ENCODE measurements around the gene ADGRL4. TPM values are rescaled to one million over a fixed set of nuclear protein-coding genes. Genes with fewer than 3 reads are reported as not detected.

The ADGRL4 gene
- total RNA-seq, 1 experiment from 2014 or later, result not detected

GRCh38 chr1:79052829-79053449 lies 46.4 kb upstream of the ADGRL4 start:
- no peak for TF ChIP-seq POLR2AphosphoS5 (IDR thresholded peaks at IDR 0.05; ENCODE audit: low read depth, low read length)
- no peak for TF ChIP-seq TCF7L2 (IDR thresholded peaks at IDR 0.05; ENCODE audit: low read depth, low read length)
- no peak for TF ChIP-seq CTCF (IDR thresholded peaks at IDR 0.05)
- no peak for TF ChIP-seq REST (IDR thresholded peaks at IDR 0.05; ENCODE audit: insufficient read depth in 1 of 2, low read depth in 2 of 2, low read length in 1 of 2)
- TF ChIP-seq SIN3A (IDR thresholded peaks at IDR 0.05; ENCODE audit: borderline replicate concordance, insufficient read depth, low read depth, low read length), result no peak
- Histone ChIP-seq H3K4me1 (ENCODE audit: control insufficient read depth, insufficient read depth, low read length) (no peaks in the 10 kb centered on the region; the same call in 1 of the 2 replicates), H3K27me3 (ENCODE audit: control insufficient read depth, insufficient read depth, low read length) (no peaks in the 10 kb centered on the region), H3K4me3 (ENCODE audit: low read depth in 2 of 2, low read length in 2 of 2) (0 out of 4 replicates have a peak overlapping the region, but pooled peaks of 1 of the 2 experiments have one; percentile 2), H3K27ac (ENCODE audit: low read length) (no peak overlapping the region), H3K36me3 (ENCODE audit: control insufficient read depth, insufficient read depth, low read length) (no peaks in the 10 kb centered on the region), H3K9me3 (ENCODE audit: control insufficient read depth, insufficient read depth, low read depth, low read length) (peaks cover 2% of the 10 kb centered on the region; the same call in 1 of the 2 replicates)
- CTCF ChIA-PET, result no interaction called here
- in situ Hi-C loops (cut with HindIII; ENCODE audit: low pct_unique_long_range_greater_than_20kb, low sequenced_read_pairs), result no loop called here
- POLR2A ChIA-PET, result no interaction called here
- intact Hi-C loops (cut with micrococcal nuclease; ENCODE audit: unreplicated experiment), result no loop called here
- no TSS peak for BruUV-seq (replicated peaks)
- DNase-seq (ENCODE audit: low read depth, low spot score) (no peak), ATAC-seq (no peak)

- POLR2A ChIA-PET, result no interaction called here
- ATAC-seq (no peak), DNase-seq (ENCODE audit: low read depth, low spot score) (no peak)
- H3K36me3 ChIP-seq (ENCODE audit: control insufficient read depth, insufficient read depth, low read length), result no peaks in the 10 kb centered on the region
- no peaks in the 10 kb centered on the region for H3K9me3 ChIP-seq (ENCODE audit: control insufficient read depth, insufficient read depth, low read depth, low read length)
- in situ Hi-C loops (cut with HindIII; ENCODE audit: low pct_unique_long_range_greater_than_20kb, low sequenced_read_pairs), result no loop called here
- no peaks in the 10 kb centered on the region for H3K27me3 ChIP-seq (ENCODE audit: control insufficient read depth, insufficient read depth, low read length)
- no peak overlapping the region for H3K4me3 ChIP-seq (ENCODE audit: low read depth in 2 of 2, low read length in 2 of 2)
- intact Hi-C loops (cut with micrococcal nuclease; ENCODE audit: unreplicated experiment), result no loop called here
- no peak overlapping the region for H3K27ac ChIP-seq (ENCODE audit: low read length)
- no peak; the same call in 1 of the 2 replicates for TF ChIP-seq CTCF (IDR thresholded peaks at IDR 0.05)
- TF ChIP-seq POLR2AphosphoS5 (IDR thresholded peaks at IDR 0.05; ENCODE audit: low read depth, low read length), result no peak
- TF ChIP-seq TCF7L2 (IDR thresholded peaks at IDR 0.05; ENCODE audit: low read depth, low read length), result no peak
- TF ChIP-seq REST (IDR thresholded peaks at IDR 0.05; ENCODE audit: insufficient read depth in 1 of 2, low read depth in 2 of 2, low read length in 1 of 2), result no peak
- TF ChIP-seq SIN3A (IDR thresholded peaks at IDR 0.05; ENCODE audit: borderline replicate concordance, insufficient read depth, low read depth, low read length), result no peak
- CTCF ChIA-PET, result no interaction called here
- no TSS peak for BruUV-seq (replicated peaks)
- H3K4me1 ChIP-seq (ENCODE audit: control insufficient read depth, insufficient read depth, low read length), result no peaks in the 10 kb centered on the region; the same call in 1 of the 2 replicates
Observed at GRCh38 chr1:79044974-79045650, 38.6 kb upstream of the ADGRL4 start.
